Measurements from ENCODE around the gene MPP2. TPM values are rescaled to one million over a fixed set of nuclear protein-coding genes. Genes with fewer than 3 reads are reported as not detected.

MPP2 gene
- total RNA-seq, 1 donor = under 0.01 TPM

GRCh38 chr17:43864161-43864984 is 43.0 kb downstream of the MPP2 start:
- DNase-seq (ENCODE audit: low read depth) = no peak
- TF ChIP-seq CTCF (IDR thresholded peaks at IDR 0.05; ENCODE audit: insufficient read depth, low read depth, low read length) = no peak
- H3K4me3 ChIP-seq (ENCODE audit: low read depth, low read length) = no peak overlapping the region

- DNase-seq (ENCODE audit: low read depth) = no peak
- TF ChIP-seq CTCF (IDR thresholded peaks at IDR 0.05; ENCODE audit: insufficient read depth, low read depth, low read length) = no peak
- H3K4me3 ChIP-seq (ENCODE audit: low read depth, low read length) = no peak overlapping the region
Observed at GRCh38 chr17:43861960-43862359, 45.4 kb downstream of the MPP2 start.

- DNase-seq (ENCODE audit: low read depth) = no peak
- no peak overlapping the region for H3K4me3 ChIP-seq (ENCODE audit: low read depth, low read length)
- no peak for TF ChIP-seq CTCF (IDR thresholded peaks at IDR 0.05; ENCODE audit: insufficient read depth, low read depth, low read length)
Observed at GRCh38 chr17:43860927-43861622, 46.3 kb downstream of the MPP2 start.

- DNase-seq (ENCODE audit: low read depth) = peak; percentile 6
- TF ChIP-seq CTCF (IDR thresholded peaks at IDR 0.05; ENCODE audit: insufficient read depth, low read depth, low read length) = no peak
- H3K4me3 ChIP-seq (ENCODE audit: low read depth, low read length) = no peak overlapping the region
Observed at GRCh38 chr17:43860077-43860725, 47.1 kb downstream of the MPP2 start.

DNA sequence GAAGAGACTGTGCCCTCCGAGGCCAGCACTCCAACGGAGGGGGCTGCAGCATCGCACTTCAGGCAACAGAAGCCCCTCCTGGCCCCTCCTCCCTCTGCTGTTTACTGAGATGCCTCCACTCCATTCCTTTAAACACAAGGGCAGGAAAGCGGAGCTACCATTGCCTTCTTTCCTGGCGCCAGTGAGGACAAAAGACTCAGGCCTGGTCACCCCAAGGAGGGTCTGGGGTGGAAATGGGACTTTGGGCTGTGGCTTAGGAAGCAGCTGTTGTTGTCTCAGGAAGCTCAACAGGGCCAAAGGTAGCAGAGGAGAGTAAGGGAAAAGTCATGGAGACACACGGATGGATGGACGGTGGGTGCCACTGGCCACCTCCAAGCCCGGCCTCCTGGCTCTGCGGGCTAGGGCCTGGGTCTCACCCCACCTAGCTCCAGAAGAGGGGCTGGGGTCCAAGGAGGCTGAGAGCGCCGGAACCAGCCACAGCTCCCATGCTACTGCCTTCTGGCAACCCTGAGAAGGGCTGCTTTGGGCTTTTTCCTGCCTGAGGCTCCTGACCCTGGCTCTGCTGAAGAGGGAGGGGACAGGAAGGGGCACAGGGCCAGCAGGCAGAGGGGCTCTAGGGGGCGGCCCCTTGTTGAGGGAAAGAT is 49.3 kb downstream of the MPP2 start:
- no peak overlapping the region for H3K4me3 ChIP-seq (ENCODE audit: low read depth, low read length)
- no peak for TF ChIP-seq CTCF (IDR thresholded peaks at IDR 0.05; ENCODE audit: insufficient read depth, low read depth, low read length)
- DNase-seq (ENCODE audit: low read depth) = no peak

DNA sequence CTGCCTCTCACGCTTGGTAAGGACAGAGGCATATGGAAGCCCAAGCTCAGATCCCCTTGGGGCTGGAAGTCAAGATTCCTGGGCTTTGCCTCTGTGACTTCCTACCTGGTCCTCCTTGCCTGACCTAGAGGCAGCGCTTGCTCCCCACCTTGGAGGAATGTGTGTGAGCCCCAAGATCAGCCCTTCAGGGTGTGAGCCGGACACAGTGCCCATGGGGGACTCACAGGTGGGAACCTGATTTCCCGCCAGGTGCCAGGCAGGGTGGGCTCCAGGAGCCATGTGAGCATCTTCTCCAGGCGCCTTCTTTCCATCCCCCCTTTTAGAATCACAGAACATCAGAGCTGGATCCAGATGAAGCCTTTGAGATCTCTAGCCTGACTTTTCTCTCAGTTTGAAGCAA is 50.2 kb downstream of the MPP2 start:
- no peak for DNase-seq (ENCODE audit: low read depth)
- no peak overlapping the region for H3K4me3 ChIP-seq (ENCODE audit: low read depth, low read length)
- no peak for TF ChIP-seq CTCF (IDR thresholded peaks at IDR 0.05; ENCODE audit: insufficient read depth, low read depth, low read length)

Measured in fibroblast of villous mesenchyme (primary cell).